Neutrophil (primary cell): ENCODE measurements around the gene CORT.

ENCODE experiments used
- H3K27ac ChIP-seq: fragments of 200-600 bp; sonication (generic); 2 replicates; pipeline ENCODE4 v1.5.1; 2016; ENCODE audit warnings: mild to moderate bottlenecking, moderate library complexity
- H3K27me3 ChIP-seq: fragments of 200-600 bp; sonication (generic); 2 replicates; pipeline ENCODE4 v1.6.0; 2016; ENCODE audit warnings: mild to moderate bottlenecking
- H3K36me3 ChIP-seq: fragments of 200-600 bp; sonication (generic); 2 replicates; pipeline ENCODE4 v1.5.1; 2017
- H3K4me1 ChIP-seq, 2 experiments: fragments of 200-600 bp in 1 of 2; sonication (generic) in 1 of 2; 1 replicate in 1 of 2; 2 replicates in 1 of 2; pipeline versions ENCODE4 v1.5.1 to v1.6.1; 2013 to 2016; ENCODE audit warnings: low read depth in 1 of 2, low read length in 1 of 2, mild to moderate bottlenecking in 1 of 2, moderate library complexity in 1 of 2; ENCODE audit not compliant: control insufficient read depth in 1 of 2, insufficient read depth in 1 of 2
- H3K4me3 ChIP-seq, 2 experiments: fragments of 200-600 bp in 1 of 2; sonication (generic) in 1 of 2; 1 replicate in 1 of 2; 2 replicates in 1 of 2; pipeline ENCODE4 v1.5.1; 2013 to 2016; ENCODE audit warnings: low read depth in 1 of 2, low read length in 1 of 2, mild to moderate bottlenecking in 1 of 2, moderate library complexity in 1 of 2
- H3K9me3 ChIP-seq: fragments of 200-600 bp; sonication (generic); 2 replicates; pipeline ENCODE4 v1.5.1; 2016
- TF ChIP-seq, protein P1 (sequence below): fragments of 200-600 bp; sonication (generic); IDR thresholded peaks from 2 replicates; pipeline ENCODE4 v1.5.1; 2016; ENCODE audit warnings: antibody characterized with exemption

The CORT gene

DNA sequence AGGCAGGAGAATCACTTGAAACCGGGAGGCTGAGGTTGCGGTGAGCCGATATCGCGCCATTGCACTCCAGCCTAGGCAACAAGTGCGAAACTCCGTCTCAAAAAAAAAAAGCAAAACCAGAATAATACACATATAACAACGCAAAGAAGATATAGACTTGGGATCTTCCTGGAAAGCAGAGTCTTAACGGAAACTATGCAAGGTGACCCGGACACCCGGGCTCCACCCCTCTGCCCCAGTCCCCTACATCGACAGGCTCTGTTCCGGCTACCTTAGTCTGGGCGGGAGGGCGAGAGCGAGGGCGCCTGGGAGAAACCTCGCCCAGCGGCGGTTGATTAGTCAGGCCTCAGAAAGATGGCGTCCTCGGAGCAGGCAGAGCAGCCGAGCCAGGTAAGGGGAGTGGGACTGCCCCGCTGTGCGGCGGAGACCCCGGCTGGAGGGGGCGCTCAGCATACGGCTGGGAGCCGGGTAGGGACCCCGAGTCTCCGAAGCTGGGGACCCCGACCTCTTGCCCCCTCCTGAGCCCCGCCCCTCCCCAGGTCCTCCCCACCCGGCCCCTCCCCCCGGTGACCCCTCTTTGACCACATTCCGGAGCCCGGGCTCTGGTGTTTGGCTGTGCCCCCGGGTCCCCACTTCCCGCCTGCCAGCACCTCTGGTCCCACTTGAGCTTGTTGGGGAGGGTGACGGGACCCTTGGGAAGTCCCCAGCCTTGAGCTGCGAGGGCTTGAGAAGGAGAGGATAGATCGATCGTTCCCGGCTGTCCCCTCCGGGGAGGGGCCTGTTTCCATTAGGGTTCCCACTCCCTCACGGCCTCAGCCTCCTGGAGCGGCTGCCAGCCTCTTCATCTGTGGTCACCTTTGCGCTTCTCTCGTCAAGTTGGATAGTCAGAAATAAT is 25.0 kb downstream of the CORT start, which contains the start of gene PEX14:
TSS of gene PEX14 (plus strand) at position 338 of the 895 bp plus-strand sequence. CDS start at position 355, 17 bp downstream.
- Histone ChIP-seq H3K27ac (peak within 1 kb of the TSS; percentile 36), H3K4me3 (peak within 1 kb of the TSS; percentile 63 to 72), H3K36me3 (no peaks in the 10 kb centered on the region), H3K9me3 (no peaks in the 10 kb centered on the region), H3K4me1 (peaks cover 31 to 35% of the 10 kb centered on the region in 2 experiments), H3K27me3 (no peaks in the 10 kb centered on the region)
- TF ChIP-seq, protein P1, sequence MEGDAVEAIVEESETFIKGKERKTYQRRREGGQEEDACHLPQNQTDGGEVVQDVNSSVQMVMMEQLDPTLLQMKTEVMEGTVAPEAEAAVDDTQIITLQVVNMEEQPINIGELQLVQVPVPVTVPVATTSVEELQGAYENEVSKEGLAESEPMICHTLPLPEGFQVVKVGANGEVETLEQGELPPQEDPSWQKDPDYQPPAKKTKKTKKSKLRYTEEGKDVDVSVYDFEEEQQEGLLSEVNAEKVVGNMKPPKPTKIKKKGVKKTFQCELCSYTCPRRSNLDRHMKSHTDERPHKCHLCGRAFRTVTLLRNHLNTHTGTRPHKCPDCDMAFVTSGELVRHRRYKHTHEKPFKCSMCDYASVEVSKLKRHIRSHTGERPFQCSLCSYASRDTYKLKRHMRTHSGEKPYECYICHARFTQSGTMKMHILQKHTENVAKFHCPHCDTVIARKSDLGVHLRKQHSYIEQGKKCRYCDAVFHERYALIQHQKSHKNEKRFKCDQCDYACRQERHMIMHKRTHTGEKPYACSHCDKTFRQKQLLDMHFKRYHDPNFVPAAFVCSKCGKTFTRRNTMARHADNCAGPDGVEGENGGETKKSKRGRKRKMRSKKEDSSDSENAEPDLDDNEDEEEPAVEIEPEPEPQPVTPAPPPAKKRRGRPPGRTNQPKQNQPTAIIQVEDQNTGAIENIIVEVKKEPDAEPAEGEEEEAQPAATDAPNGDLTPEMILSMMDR, result no peak

DNA sequence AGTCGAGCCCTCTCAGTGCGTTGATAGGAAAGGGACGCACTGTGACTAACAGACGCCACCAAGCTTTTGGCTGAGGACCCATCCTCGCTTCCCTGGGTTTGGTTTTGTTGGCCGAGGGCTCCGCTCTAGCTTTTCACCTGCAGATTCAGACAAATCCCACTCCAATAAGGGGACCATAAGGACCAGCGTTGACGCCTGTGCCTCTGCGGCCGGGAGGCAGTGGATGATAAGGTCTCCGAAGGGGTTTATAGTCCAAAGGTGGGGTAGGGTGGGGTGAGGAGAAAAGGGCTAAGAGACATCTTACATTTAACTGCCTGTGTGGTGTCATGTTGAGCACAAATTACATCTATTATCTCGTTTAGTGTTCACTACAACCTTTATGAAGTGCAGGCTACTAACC is 25.7 kb downstream of the CORT start:
- Histone ChIP-seq H3K4me1 (peaks cover 31 to 35% of the 10 kb centered on the region in 2 experiments), H3K9me3 (no peaks in the 10 kb centered on the region), H3K4me3 (peak overlapping the region; percentile 63 to 72), H3K27me3 (no peaks in the 10 kb centered on the region), H3K36me3 (no peaks in the 10 kb centered on the region), H3K27ac (peak overlapping the region; percentile 36)
- TF ChIP-seq, protein P1, result no peak

DNA sequence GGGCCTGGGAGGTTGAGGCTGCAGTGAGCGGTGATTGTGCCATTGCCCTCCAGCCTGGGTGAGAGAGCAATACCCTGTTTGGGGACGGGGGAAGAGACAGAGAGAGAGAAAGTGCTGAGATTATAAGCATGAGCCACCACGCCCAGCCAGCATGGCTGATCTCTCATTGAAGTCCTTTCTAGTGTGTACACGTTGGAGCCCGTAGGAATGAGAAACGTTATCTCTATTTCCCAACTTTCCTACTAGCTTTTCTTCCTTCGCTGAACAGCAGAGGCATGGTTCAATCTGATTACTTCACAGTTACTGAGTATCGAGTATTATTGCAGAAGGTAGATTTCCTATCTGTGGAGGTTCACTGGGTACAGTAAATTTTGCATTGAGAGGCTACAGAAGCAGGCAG is 29.5 kb downstream of the CORT start:
- Histone ChIP-seq H3K4me3 (no peak overlapping the region), H3K9me3 (no peaks in the 10 kb centered on the region), H3K4me1 (peaks cover 17 to 20% of the 10 kb centered on the region in 2 experiments), H3K27me3 (no peaks in the 10 kb centered on the region), H3K36me3 (no peaks in the 10 kb centered on the region), H3K27ac (no peak overlapping the region)
- TF ChIP-seq, protein P1, result no peak

DNA sequence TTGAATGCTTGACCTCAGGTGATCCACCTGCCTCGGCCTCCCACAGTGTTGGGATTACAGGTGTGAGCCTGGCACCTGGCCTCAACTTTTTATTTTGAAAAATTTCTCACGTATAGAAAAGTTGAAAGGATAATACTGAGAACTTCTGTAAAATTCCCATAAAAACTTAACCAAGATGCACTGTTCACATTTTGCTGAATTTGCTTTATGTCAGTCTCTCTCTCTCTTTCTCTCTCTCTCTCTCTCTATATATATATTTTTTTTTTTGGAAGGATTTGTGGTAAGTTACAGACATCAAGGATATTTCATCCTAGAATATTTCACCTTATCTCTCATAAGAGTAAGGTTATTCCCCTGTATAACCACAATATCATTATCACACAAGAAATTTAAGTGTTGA is 30.8 kb downstream of the CORT start:
- no peaks in the 10 kb centered on the region for H3K9me3 ChIP-seq
- H3K4me1 ChIP-seq, result peaks cover 12 to 13% of the 10 kb centered on the region in 2 experiments
- no peaks in the 10 kb centered on the region for H3K36me3 ChIP-seq
- no peaks in the 10 kb centered on the region for H3K27me3 ChIP-seq
- H3K27ac ChIP-seq, result no peak overlapping the region
- TF ChIP-seq, protein P1, result no peak
- no peak overlapping the region for H3K4me3 ChIP-seq

DNA sequence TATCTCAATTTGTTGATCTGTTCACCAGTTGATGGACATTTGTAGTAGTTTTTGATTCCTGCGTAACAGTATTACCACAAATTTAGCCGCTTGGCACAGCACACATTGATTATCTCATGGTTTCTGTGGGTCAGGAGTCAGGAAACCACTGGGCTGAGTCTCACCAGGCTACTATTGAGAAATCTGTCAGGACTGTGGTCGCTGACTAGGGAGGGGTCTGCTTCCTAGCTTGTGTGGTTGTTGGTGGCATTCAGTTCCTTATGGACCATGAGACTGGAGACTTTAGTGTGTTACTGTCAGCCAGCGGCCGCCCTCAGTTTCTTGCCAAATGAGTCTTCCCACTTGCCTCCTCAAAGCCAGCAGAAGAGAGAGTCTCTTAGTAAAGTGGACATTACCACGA is 34.7 kb downstream of the CORT start:
- no peaks in the 10 kb centered on the region for H3K9me3 ChIP-seq
- no peaks in the 10 kb centered on the region for H3K27me3 ChIP-seq
- peaks cover 8 to 9% of the 10 kb centered on the region in 2 experiments for H3K4me1 ChIP-seq
- H3K36me3 ChIP-seq, result no peaks in the 10 kb centered on the region
- TF ChIP-seq, protein P1, result no peak
- H3K27ac ChIP-seq, result no peak overlapping the region
- no peak overlapping the region for H3K4me3 ChIP-seq
